HG03442 (cell line): ENCODE data around the gene EFCC1.
A peak's percentile ranks its signal among the peaks of the same experiment; 100 is the strongest.

ENCODE experiments used
- ATAC-seq: cut with Tn5 transposase; IDR thresholded peaks from one replicate; pipeline ENCODE4 v1.9.1; 2021; ENCODE audit warnings: mild to moderate bottlenecking, moderate library complexity; ENCODE audit not compliant: unreplicated experiment

EFCC1 gene

GRCh38 chr3:129014148-129014547 is 13.0 kb downstream of the EFCC1 start:
- ATAC-seq = no peak

- ATAC-seq = no peak
These were observed 13.8 kb downstream of the EFCC1 start for GRCh38 chr3:129014793-129015345.

GRCh38 chr3:129015388-129016105 is 14.4 kb downstream of the EFCC1 start:
- no peak for ATAC-seq

- no peak for ATAC-seq
These were observed 15.2 kb downstream of the EFCC1 start for GRCh38 chr3:129016356-129016719.

GRCh38 chr3:129016720-129017483 is 15.8 kb downstream of the EFCC1 start:
- peak; percentile 68 for ATAC-seq

GRCh38 chr3:129017484-129017899 is 16.4 kb downstream of the EFCC1 start:
- ATAC-seq = no peak

- no peak for ATAC-seq
These were observed 17.2 kb downstream of the EFCC1 start for GRCh38 chr3:129018271-129018670.

GRCh38 chr3:129018751-129019150 is 17.6 kb downstream of the EFCC1 start:
- ATAC-seq = no peak

GRCh38 chr3:129019266-129019665 is 18.2 kb downstream of the EFCC1 start:
- no peak for ATAC-seq

GRCh38 chr3:129020691-129021090 is 19.6 kb downstream of the EFCC1 start:
- no peak for ATAC-seq

- ATAC-seq = no peak
These were observed 20.0 kb downstream of the EFCC1 start for GRCh38 chr3:129021140-129021551.

- no peak for ATAC-seq
These were observed 21.3 kb downstream of the EFCC1 start for GRCh38 chr3:129022114-129023007.

GRCh38 chr3:129023008-129023358 is 21.9 kb downstream of the EFCC1 start:
- no peak for ATAC-seq

GRCh38 chr3:129023909-129024308 is 22.8 kb downstream of the EFCC1 start:
- no peak for ATAC-seq

- no peak for ATAC-seq
These were observed 24.0 kb downstream of the EFCC1 start for GRCh38 chr3:129025108-129025507.

- ATAC-seq = no peak
These were observed 24.8 kb downstream of the EFCC1 start for GRCh38 chr3:129025691-129026435.

GRCh38 chr3:129026728-129027543 is 25.8 kb downstream of the EFCC1 start:
- ATAC-seq = peak; percentile 98

- no peak for ATAC-seq
These were observed 26.4 kb downstream of the EFCC1 start for GRCh38 chr3:129027544-129027880.

GRCh38 chr3:129028866-129029265 is 27.8 kb downstream of the EFCC1 start:
- ATAC-seq = no peak

GRCh38 chr3:129030611-129031010 is 29.5 kb downstream of the EFCC1 start:
- ATAC-seq = no peak
